SK-N-MC (cell line): ENCODE measurements around the gene MAP4K5.

Source experiments
- EZH2 ChIP-seq: fragments of 200-600 bp; sonication (generic); IDR thresholded peaks from one replicate; pipeline ENCODE4 v1.6.1; 2017; ENCODE audit warnings: antibody characterized with exemption
- FOXP2 ChIP-seq: optimal IDR thresholded peaks from 2 replicates; pipeline ENCODE3; 2011; ENCODE audit warnings: mild to moderate bottlenecking, moderate library complexity; ENCODE audit not compliant: insufficient read depth; ENCODE audit errors: extremely low read length, control extremely low read depth
- POLR2AphosphoS5 ChIP-seq: IDR thresholded peaks from 2 replicates; pipeline ENCODE4 v1.6.1; 2012; ENCODE audit warnings: mild to moderate bottlenecking, low read depth, low read length, borderline replicate concordance

DNA sequence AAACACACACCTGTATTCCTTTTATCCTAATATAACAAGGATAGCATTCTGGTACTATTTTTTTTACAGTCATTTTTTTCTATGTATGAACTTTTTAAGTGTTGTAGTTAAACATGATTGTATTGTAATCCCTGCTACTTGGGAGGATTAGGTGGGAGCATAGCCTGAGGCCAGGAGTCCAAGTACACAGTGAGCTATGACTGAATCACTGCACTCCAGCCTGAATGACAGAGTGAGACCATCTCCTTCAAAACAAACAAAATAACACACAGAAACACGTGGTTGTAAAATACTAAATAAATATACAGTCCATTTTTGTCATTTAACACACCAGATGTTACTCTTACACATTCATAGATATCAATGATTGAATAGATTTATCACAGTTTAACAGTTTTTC lies 56.9 kb downstream of the MAP4K5 start:
- TF ChIP-seq POLR2AphosphoS5 (no peak), EZH2 (no peak), FOXP2 (no peak)
